Loucy (cell line): Measurements from ENCODE around the gene CSNK1G2.

Experiments used
- H2AFZ ChIP-seq: fragments of 200-600 bp; sonication (generic); 2 replicates; pipeline ENCODE4 v1.6.0; 2016; ENCODE audit warnings: antibody characterized with exemption, mild to moderate bottlenecking, low read length, moderate library complexity
- H3F3A ChIP-seq: fragments of 200-600 bp; 2 replicates; pipeline ENCODE4 v1.6.0; 2016; ENCODE audit warnings: antibody characterized with exemption, low read depth, mild to moderate bottlenecking
- H3K27me3 ChIP-seq: fragments of 200-600 bp; sonication (generic); 2 replicates; pipeline ENCODE4 v1.6.1; 2014; ENCODE audit warnings: low read length, mild to moderate bottlenecking; ENCODE audit not compliant: insufficient read depth, poor library complexity, severe bottlenecking
- H3K36me3 ChIP-seq: fragments of 200-600 bp; sonication (generic); 2 replicates; pipeline ENCODE4 v1.6.1; 2016; ENCODE audit warnings: low read length; ENCODE audit not compliant: insufficient read depth
- H3K4me1 ChIP-seq: fragments of 200-600 bp; sonication (generic); 2 replicates; pipeline ENCODE4 v1.5.1; 2014; ENCODE audit warnings: low read length, mild to moderate bottlenecking; ENCODE audit not compliant: insufficient read depth, poor library complexity, severe bottlenecking
- H3K4me2 ChIP-seq: fragments of 200-600 bp; sonication (generic); 2 replicates; pipeline ENCODE4 v1.6.0; 2014; ENCODE audit warnings: antibody characterized with exemption, low read length, low read depth, mild to moderate bottlenecking; ENCODE audit not compliant: poor library complexity, severe bottlenecking
- H3K4me3 ChIP-seq: fragments of 200-600 bp; sonication (generic); 2 replicates; pipeline ENCODE4 v1.5.1; 2014; ENCODE audit warnings: low read length, mild to moderate bottlenecking, mixed read lengths; ENCODE audit not compliant: poor library complexity, severe bottlenecking
- H3K79me2 ChIP-seq: fragments of 200-600 bp; sonication (generic); 2 replicates; pipeline ENCODE4 v1.6.1; 2014; ENCODE audit warnings: low read length; ENCODE audit not compliant: insufficient read depth
- H3K9ac ChIP-seq: fragments of 200-600 bp; sonication (generic); 2 replicates; pipeline ENCODE4 v1.6.0; 2014; ENCODE audit warnings: mild to moderate bottlenecking, low read depth, low read length, moderate library complexity; ENCODE audit not compliant: poor library complexity, severe bottlenecking
- H3K9me2 ChIP-seq: fragments of 200-600 bp; sonication (generic); replicated peaks from 2 replicates; pipeline ENCODE4 v1.6.1; 2016; ENCODE audit warnings: low read depth, low read length, mixed read lengths
- H3K9me3 ChIP-seq: fragments of 200-600 bp; sonication (generic); 2 replicates; pipeline ENCODE4 v1.6.1; 2014; ENCODE audit warnings: mild to moderate bottlenecking, antibody characterized with exemption, low read length, low read depth; ENCODE audit not compliant: insufficient read depth
- H4K20me1 ChIP-seq: fragments of 200-600 bp; sonication (generic); 2 replicates; pipeline ENCODE4 v1.6.0; 2014; ENCODE audit warnings: antibody characterized with exemption, low read length, mild to moderate bottlenecking; ENCODE audit not compliant: insufficient read depth, poor library complexity, severe bottlenecking
- CTCF ChIP-seq: fragments of 200-600 bp; sonication (generic); conservative IDR thresholded peaks from 2 replicates; pipeline ENCODE4 v1.5.1; 2014; ENCODE audit warnings: mild to moderate bottlenecking, antibody characterized with exemption, low read length
- EZH2phosphoT487 ChIP-seq: fragments of 200-600 bp; IDR thresholded peaks from 2 replicates; pipeline ENCODE4 v1.6.1; 2018; ENCODE audit warnings: antibody characterized with exemption, mild to moderate bottlenecking, moderate library complexity, borderline replicate concordance

The CSNK1G2 gene

GRCh38 chr19:2018752-2019151 is 77.8 kb downstream of the CSNK1G2 start:
- Histone ChIP-seq H2AFZ (no peak overlapping the region), H3K9ac (no peak overlapping the region), H3K9me3 (no peaks in the 10 kb centered on the region), H3K27me3 (no peaks in the 10 kb centered on the region), H3K4me1 (peaks cover 5% of the 10 kb centered on the region), H3F3A (no peaks in the 10 kb centered on the region), H3K9me2 (no peaks in the 10 kb centered on the region), H4K20me1 (peaks cover 13% of the 10 kb centered on the region), H3K4me2 (no peak overlapping the region), H3K36me3 (no peaks in the 10 kb centered on the region), H3K79me2 (peaks cover 24% of the 10 kb centered on the region), H3K4me3 (no peak overlapping the region)
- TF ChIP-seq CTCF (no peak), EZH2phosphoT487 (no peak)

DNA sequence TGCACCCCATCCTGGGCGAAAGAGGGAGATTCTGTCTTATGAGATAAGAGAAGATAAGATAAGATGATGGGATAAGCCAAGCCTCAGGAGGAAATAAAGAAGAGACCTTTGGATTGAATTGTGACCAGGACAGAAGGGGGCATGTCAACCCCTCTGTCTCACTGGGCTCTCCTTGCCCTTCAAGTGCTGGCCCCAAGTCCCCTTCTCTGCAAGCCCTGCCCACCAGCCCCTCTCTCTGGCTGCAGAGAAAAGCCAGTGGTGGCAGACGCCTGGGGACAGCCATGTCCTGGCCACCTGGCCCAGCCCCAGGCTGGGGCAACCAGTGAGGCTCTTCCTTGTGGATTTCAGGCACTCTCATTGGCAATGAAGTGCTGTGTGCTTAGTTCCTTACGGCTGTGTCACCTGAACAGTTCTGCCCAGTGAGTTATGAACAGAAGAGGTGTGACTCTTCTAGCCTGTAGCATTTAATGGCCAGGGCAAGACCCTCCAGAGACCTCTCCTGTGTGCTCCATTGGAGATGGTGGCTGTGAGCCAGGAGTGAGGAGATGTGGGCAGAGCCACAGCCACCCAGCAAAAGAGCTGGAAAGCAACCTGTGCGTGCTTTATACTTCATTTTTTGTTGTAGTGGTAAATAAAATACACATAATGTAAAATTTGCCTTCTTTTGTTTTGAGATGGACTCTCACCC is 80.6 kb downstream of the CSNK1G2 start:
- Histone ChIP-seq H3F3A (no peaks in the 10 kb centered on the region), H3K9me3 (no peaks in the 10 kb centered on the region), H3K4me1 (no peaks in the 10 kb centered on the region), H4K20me1 (no peaks in the 10 kb centered on the region), H3K4me3 (no peak overlapping the region), H2AFZ (no peak overlapping the region), H3K27me3 (no peaks in the 10 kb centered on the region), H3K79me2 (peaks cover 1% of the 10 kb centered on the region; the same call in 1 of the 2 replicates), H3K9ac (no peak overlapping the region), H3K9me2 (no peaks in the 10 kb centered on the region), H3K36me3 (no peaks in the 10 kb centered on the region), H3K4me2 (no peak overlapping the region)
- TF ChIP-seq EZH2phosphoT487 (no peak), CTCF (no peak)

- no peaks in the 10 kb centered on the region for H3K27me3 ChIP-seq
- H3F3A ChIP-seq, result no peaks in the 10 kb centered on the region
- H3K9me3 ChIP-seq, result no peaks in the 10 kb centered on the region
- no peaks in the 10 kb centered on the region for H3K79me2 ChIP-seq
- H3K4me2 ChIP-seq, result no peak overlapping the region
- H2AFZ ChIP-seq, result no peak overlapping the region
- H3K36me3 ChIP-seq, result no peaks in the 10 kb centered on the region
- no peak overlapping the region for H3K4me3 ChIP-seq
- no peak overlapping the region for H3K9ac ChIP-seq
- TF ChIP-seq EZH2phosphoT487 (no peak), CTCF (no peak)
- H3K9me2 ChIP-seq, result no peaks in the 10 kb centered on the region
- H4K20me1 ChIP-seq, result no peaks in the 10 kb centered on the region
- H3K4me1 ChIP-seq, result no peaks in the 10 kb centered on the region
These were observed 81.3 kb downstream of the CSNK1G2 start for GRCh38 chr19:2022289-2022688.
